ENCODE results near the gene PRKCD. TPM values are rescaled to one million over a fixed set of nuclear protein-coding genes. Genes with fewer than 3 reads are reported as not detected.

Gene PRKCD
- total RNA-seq, 1 donor from 2014 or later, result 16.1 TPM

DNA sequence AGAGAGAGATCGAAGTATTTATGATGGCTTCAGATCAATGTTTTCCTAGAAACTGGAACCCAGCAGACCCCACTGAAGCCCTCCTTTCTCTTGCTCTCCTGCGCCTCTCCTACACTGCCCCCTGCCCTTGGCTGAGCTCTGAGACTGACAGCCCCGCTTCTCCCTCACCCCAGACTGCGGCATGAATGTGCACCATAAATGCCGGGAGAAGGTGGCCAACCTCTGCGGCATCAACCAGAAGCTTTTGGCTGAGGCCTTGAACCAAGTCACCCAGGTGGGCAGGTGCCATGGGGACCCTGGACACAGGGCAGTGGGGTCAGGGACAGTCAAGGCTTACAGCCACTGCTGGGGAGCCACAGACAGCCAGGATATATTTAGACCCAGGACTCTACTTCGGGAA lies 23.7 kb downstream of the PRKCD start:
- Mint-ChIP-seq H3K9me3 (no peaks in the 10 kb centered on the region), H3K4me3 (no peak overlapping the region), H3K27me3 (ENCODE audit: low read depth) (no peaks in the 10 kb centered on the region), H3K4me1 (no peaks in the 10 kb centered on the region), H3K27ac (no peak overlapping the region), H3K36me3 (peaks cover 3% of the 10 kb centered on the region)
- TF ChIP-seq, protein P1, sequence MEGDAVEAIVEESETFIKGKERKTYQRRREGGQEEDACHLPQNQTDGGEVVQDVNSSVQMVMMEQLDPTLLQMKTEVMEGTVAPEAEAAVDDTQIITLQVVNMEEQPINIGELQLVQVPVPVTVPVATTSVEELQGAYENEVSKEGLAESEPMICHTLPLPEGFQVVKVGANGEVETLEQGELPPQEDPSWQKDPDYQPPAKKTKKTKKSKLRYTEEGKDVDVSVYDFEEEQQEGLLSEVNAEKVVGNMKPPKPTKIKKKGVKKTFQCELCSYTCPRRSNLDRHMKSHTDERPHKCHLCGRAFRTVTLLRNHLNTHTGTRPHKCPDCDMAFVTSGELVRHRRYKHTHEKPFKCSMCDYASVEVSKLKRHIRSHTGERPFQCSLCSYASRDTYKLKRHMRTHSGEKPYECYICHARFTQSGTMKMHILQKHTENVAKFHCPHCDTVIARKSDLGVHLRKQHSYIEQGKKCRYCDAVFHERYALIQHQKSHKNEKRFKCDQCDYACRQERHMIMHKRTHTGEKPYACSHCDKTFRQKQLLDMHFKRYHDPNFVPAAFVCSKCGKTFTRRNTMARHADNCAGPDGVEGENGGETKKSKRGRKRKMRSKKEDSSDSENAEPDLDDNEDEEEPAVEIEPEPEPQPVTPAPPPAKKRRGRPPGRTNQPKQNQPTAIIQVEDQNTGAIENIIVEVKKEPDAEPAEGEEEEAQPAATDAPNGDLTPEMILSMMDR (IDR thresholded peaks at IDR 0.05; ENCODE audit: unreplicated experiment), result no peak
- DNase-seq (ENCODE audit: low spot score in 2 of 2, unreplicated experiment in 2 of 2), result no peak

- H3K36me3 Mint-ChIP-seq, result peaks cover 8% of the 10 kb centered on the region
- no peak overlapping the region for H3K27ac Mint-ChIP-seq
- no peak for DNase-seq (ENCODE audit: low spot score in 2 of 2, unreplicated experiment in 2 of 2)
- no peaks in the 10 kb centered on the region for H3K27me3 Mint-ChIP-seq (ENCODE audit: low read depth)
- H3K9me3 Mint-ChIP-seq, result no peaks in the 10 kb centered on the region
- H3K4me3 Mint-ChIP-seq, result no peak overlapping the region
- TF ChIP-seq, protein P1 (IDR thresholded peaks at IDR 0.05; ENCODE audit: unreplicated experiment), result no peak
- H3K4me1 Mint-ChIP-seq, result no peaks in the 10 kb centered on the region
Observed at GRCh38 chr3:53185761-53186465, 24.9 kb downstream of the PRKCD start.

- H3K4me3 Mint-ChIP-seq, result no peak overlapping the region
- H3K4me1 Mint-ChIP-seq, result no peaks in the 10 kb centered on the region
- no peaks in the 10 kb centered on the region for H3K9me3 Mint-ChIP-seq
- H3K36me3 Mint-ChIP-seq, result peaks cover 8% of the 10 kb centered on the region
- H3K27ac Mint-ChIP-seq, result no peak overlapping the region
- TF ChIP-seq, protein P1 (IDR thresholded peaks at IDR 0.05; ENCODE audit: unreplicated experiment), result no peak
- DNase-seq (ENCODE audit: low spot score in 2 of 2, unreplicated experiment in 2 of 2), result no peak
- H3K27me3 Mint-ChIP-seq (ENCODE audit: low read depth), result no peaks in the 10 kb centered on the region
Observed at GRCh38 chr3:53186726-53187125, 25.7 kb downstream of the PRKCD start.

- no peak overlapping the region for H3K27ac Mint-ChIP-seq
Observed at GRCh38 chr3:53187430-53187829, 26.4 kb downstream of the PRKCD start.

GRCh38 chr3:53188136-53188685 lies 27.2 kb downstream of the PRKCD start:
- Mint-ChIP-seq H3K9me3 (no peaks in the 10 kb centered on the region), H3K27ac (no peak overlapping the region), H3K27me3 (ENCODE audit: low read depth) (no peaks in the 10 kb centered on the region), H3K36me3 (peaks cover 10% of the 10 kb centered on the region), H3K4me3 (no peak overlapping the region), H3K4me1 (peaks cover 2% of the 10 kb centered on the region)
- TF ChIP-seq, protein P1 (IDR thresholded peaks at IDR 0.05; ENCODE audit: unreplicated experiment), result no peak
- no peak for DNase-seq (ENCODE audit: low spot score in 2 of 2, unreplicated experiment in 2 of 2)

More at GRCh38 chr3:53187430-53187829, 26.4 kb downstream of the PRKCD start:
- DNase-seq (ENCODE audit: low spot score in 2 of 2, unreplicated experiment in 2 of 2), result no peak
- Mint-ChIP-seq H3K9me3 (no peaks in the 10 kb centered on the region), H3K36me3 (peaks cover 10% of the 10 kb centered on the region), H3K27me3 (ENCODE audit: low read depth) (no peaks in the 10 kb centered on the region), H3K4me1 (no peaks in the 10 kb centered on the region), H3K4me3 (no peak overlapping the region)
- TF ChIP-seq, protein P1 (IDR thresholded peaks at IDR 0.05; ENCODE audit: unreplicated experiment), result no peak
